ENCODE results near the gene SMIM28. TPM values are rescaled to one million over a fixed set of nuclear protein-coding genes. Genes with fewer than 3 reads are reported as not detected.
"Not testable (repeated sequence)": the region's sequence is repeated elsewhere in the genome, so short reads cannot be mapped to it uniquely, and the experiment has no call there.

The SMIM28 gene
- total RNA-seq, 1 donor from 2014 or later, result not detected

GRCh38 chr6:138405816-138406413, 28.2 kb downstream of the SMIM28 start:
- DNase-seq (ENCODE audit: low spot score), result no peak

GRCh38 chr6:138406443-138406842, 28.7 kb downstream of the SMIM28 start:
- DNase-seq (ENCODE audit: low spot score), result no peak

GRCh38 chr6:138410048-138410735, 32.5 kb downstream of the SMIM28 start:
- DNase-seq (ENCODE audit: low spot score), result no peak

- no peak for DNase-seq (ENCODE audit: low spot score)
Measured at GRCh38 chr6:138410972-138411880, 33.5 kb downstream of the SMIM28 start.

GRCh38 chr6:138415125-138415524, 37.4 kb downstream of the SMIM28 start:
- DNase-seq (ENCODE audit: low spot score), result no peak

- DNase-seq (ENCODE audit: low spot score), result no peak
Measured at GRCh38 chr6:138416206-138416605, 38.5 kb downstream of the SMIM28 start.

- DNase-seq (ENCODE audit: low spot score), result no peak
Measured at GRCh38 chr6:138417493-138418117, 39.9 kb downstream of the SMIM28 start.

- no peak for DNase-seq (ENCODE audit: low spot score)
Measured at GRCh38 chr6:138418118-138418742, 40.5 kb downstream of the SMIM28 start.

GRCh38 chr6:138419766-138420165, 42.1 kb downstream of the SMIM28 start:
- no peak for DNase-seq (ENCODE audit: low spot score)

GRCh38 chr6:138420356-138420755, 42.7 kb downstream of the SMIM28 start:
- DNase-seq (ENCODE audit: low spot score), result no peak

- DNase-seq (ENCODE audit: low spot score), result no peak
Measured at GRCh38 chr6:138421089-138421488, 43.4 kb downstream of the SMIM28 start.

- no peak for DNase-seq (ENCODE audit: low spot score)
Measured at GRCh38 chr6:138421608-138422007, 43.9 kb downstream of the SMIM28 start.

GRCh38 chr6:138422861-138423260, 45.2 kb downstream of the SMIM28 start:
- no peak for DNase-seq (ENCODE audit: low spot score)

- DNase-seq (ENCODE audit: low spot score), result no peak
Measured at GRCh38 chr6:138424004-138424904, 46.5 kb downstream of the SMIM28 start.

GRCh38 chr6:138425256-138425655, 47.6 kb downstream of the SMIM28 start:
- DNase-seq (ENCODE audit: low spot score), result not testable (repeated sequence)

GRCh38 chr6:138426500-138427123, 48.9 kb downstream of the SMIM28 start:
- DNase-seq (ENCODE audit: low spot score), result no peak

- DNase-seq (ENCODE audit: low spot score), result no peak
Measured at GRCh38 chr6:138427701-138428100, 50.0 kb downstream of the SMIM28 start.

- peak; percentile 68 for DNase-seq (ENCODE audit: low spot score)
Measured at GRCh38 chr6:138428944-138429598, 51.4 kb downstream of the SMIM28 start.

- no peak for DNase-seq (ENCODE audit: low spot score)
Measured at GRCh38 chr6:138429761-138430160, 52.1 kb downstream of the SMIM28 start.

Measured in umbilical cord (tissue), 2 donors.